H1 (cell line): ENCODE results near the gene SH2D1A. TPM values are rescaled to one million over a fixed set of nuclear protein-coding genes. Genes with fewer than 3 reads are reported as not detected.
"Not testable (repeated sequence)": the region's sequence is repeated elsewhere in the genome, so short reads cannot be mapped to it uniquely, and the experiment has no call there.

ENCODE experiments used
- CTCF ChIA-PET: fragments of 300-600 bp; sonication (Branson Sonifier 250); formaldehyde crosslinking; loops from one replicate; lab custom pipeline; 2021; ENCODE audit not compliant: partially characterized antibody; lab: Charles Lee
- POLR2A ChIA-PET: fragments of 300-600 bp; sonication (Branson Sonifier 250); formaldehyde crosslinking; loops from one replicate; lab custom pipeline; 2021; ENCODE audit warnings: inconsistent platforms; ENCODE audit not compliant: partially characterized antibody; lab: Charles Lee
- DNase-seq, 2 experiments: peaks; one replicate each; pipeline versions ENCODE4 v3.0.0 to v3.0.0-alpha.2; 2010 to 2022; ENCODE audit warnings: low spot score in 2 of 2, low read depth in 1 of 2, mixed read lengths in 1 of 2
- FAIRE-seq: peaks from 2 replicates; lab custom pipeline; 2011; peaks lifted over from hg19 to GRCh38; lab: Jason Lieb, UNC
- H2AFZ ChIP-seq: 2 replicates; pipeline ENCODE4 v1.8.1; 2012; ENCODE audit warnings: low read length, inconsistent platforms
- H2AK5ac ChIP-seq: 2 replicates; pipeline ENCODE4 v1.6.1; 2013; ENCODE audit warnings: low read depth, low read length
- H2BK120ac ChIP-seq: replicated peaks from 2 replicates; pipeline ENCODE3; 2013; ENCODE audit warnings: low read depth, low read length, inconsistent platforms
- H2BK12ac ChIP-seq: 2 replicates; pipeline ENCODE4 v1.6.1; 2013; ENCODE audit warnings: low read depth, low read length
- H2BK15ac ChIP-seq: 2 replicates; pipeline ENCODE4 v1.6.1; 2013; ENCODE audit warnings: low read length
- H2BK20ac ChIP-seq: 2 replicates; pipeline ENCODE4 v1.6.1; 2013; ENCODE audit warnings: low read length
- H2BK5ac ChIP-seq: 2 replicates; pipeline ENCODE4 v1.6.1; 2013; ENCODE audit warnings: low read depth, low read length
- H3K14ac ChIP-seq: 2 replicates; pipeline ENCODE4 v1.6.1; 2013; ENCODE audit warnings: inconsistent platforms; ENCODE audit not compliant: insufficient read length
- H3K18ac ChIP-seq: 2 replicates; pipeline ENCODE4 v1.6.1; 2013; ENCODE audit warnings: low read length; ENCODE audit errors: extremely low read depth
- H3K23ac ChIP-seq: 2 replicates; pipeline ENCODE4 v1.6.1; 2013; ENCODE audit warnings: inconsistent platforms; ENCODE audit not compliant: insufficient read length
- H3K23me2 ChIP-seq: 2 replicates; pipeline ENCODE4 v1.6.1; 2013; ENCODE audit warnings: low read depth, low read length
- H3K27ac ChIP-seq: 2 replicates; pipeline ENCODE4 v1.6.1; 2011; ENCODE audit warnings: low read depth, low read length, inconsistent platforms
- H3K27me3 ChIP-seq, 4 experiments: replicated peaks in 1 of 4; 1 replicate in 1 of 4; 2 replicates in 3 of 4; pipeline versions ENCODE4 v1.6.1 to v1.8.1; 2011 to 2013; ENCODE audit warnings: low read length in 3 of 4, mild to moderate bottlenecking in 3 of 4, inconsistent platforms in 2 of 4, mixed read lengths in 2 of 4, moderate library complexity in 1 of 4; ENCODE audit not compliant: control insufficient read depth in 3 of 4, insufficient read depth in 3 of 4; ENCODE audit errors: extremely low read depth in 1 of 4
- H3K36me3 ChIP-seq, 4 experiments: 2 replicates each; pipeline versions ENCODE4 v1.6.1 to v1.8.1; 2011 to 2013; ENCODE audit warnings: mild to moderate bottlenecking in 4 of 4, low read length in 3 of 4, moderate library complexity in 2 of 4, control low read depth in 1 of 4, inconsistent platforms in 1 of 4; ENCODE audit not compliant: insufficient read depth in 4 of 4, control insufficient read depth in 2 of 4
- H3K4ac ChIP-seq: replicated peaks from 2 replicates; pipeline ENCODE3; 2013; ENCODE audit warnings: low read length, low read depth, mixed read lengths, inconsistent platforms; ENCODE audit not compliant: insufficient read length
- H3K4me1 ChIP-seq, 4 experiments: replicated peaks in 1 of 4; 1 replicate in 1 of 4; 2 replicates in 3 of 4; pipeline versions ENCODE4 v1.6.1 to v1.8.1; 2011 to 2013; ENCODE audit warnings: low read length in 3 of 4, inconsistent platforms in 2 of 4, mixed read lengths in 1 of 4; ENCODE audit not compliant: insufficient read depth in 4 of 4, control insufficient read depth in 3 of 4
- H3K4me2 ChIP-seq, 2 experiments: 2 replicates each; pipeline versions ENCODE4 v1.6.1 to v1.8.1; 2011 to 2013; ENCODE audit warnings: low read depth in 2 of 2, low read length in 2 of 2, control low read depth in 1 of 2, inconsistent platforms in 1 of 2, mild to moderate bottlenecking in 1 of 2; ENCODE audit not compliant: insufficient read depth in 1 of 2
- H3K4me3 ChIP-seq, 4 experiments: fragments of 200-600, 300-600 bp in 1 of 4; sonication (generic), shearing (Covaris generic), sonication (Bioruptor Twin) in 1 of 4; 2 replicates each; pipeline versions ENCODE4 v1.5.1 to v1.8.1; 2011 to 2016; ENCODE audit warnings: low read length in 4 of 4, low read depth in 3 of 4, control low read depth in 2 of 4, inconsistent platforms in 2 of 4, mild to moderate bottlenecking in 2 of 4, mixed read lengths in 1 of 4, moderate library complexity in 1 of 4; ENCODE audit not compliant: insufficient read depth in 2 of 4; ENCODE audit errors: extremely low read depth in 1 of 4
- H3K56ac ChIP-seq: replicated peaks from 2 replicates; pipeline ENCODE3; 2013; ENCODE audit warnings: low read depth, mild to moderate bottlenecking, mixed read lengths, low read length, inconsistent platforms; ENCODE audit not compliant: insufficient read length
- H3K79me1 ChIP-seq: 2 replicates; pipeline ENCODE4 v1.6.1; 2013; ENCODE audit warnings: low read depth, low read length, control low read depth
- H3K79me2 ChIP-seq, 2 experiments: 2 replicates each; pipeline versions ENCODE4 v1.6.1 to v1.8.1; 2012 to 2013; ENCODE audit warnings: low read length in 2 of 2, mild to moderate bottlenecking in 2 of 2, inconsistent platforms in 1 of 2; ENCODE audit not compliant: insufficient read depth in 2 of 2, control insufficient read depth in 1 of 2
- H3K9ac ChIP-seq, 4 experiments: replicated peaks in 1 of 4; 1 replicate in 1 of 4; 2 replicates in 3 of 4; pipeline versions ENCODE4 v1.6.1 to v1.8.1; 2011 to 2013; ENCODE audit warnings: low read depth in 3 of 4, low read length in 3 of 4, control low read depth in 2 of 4, mild to moderate bottlenecking in 2 of 4, moderate library complexity in 2 of 4, inconsistent platforms in 1 of 4; ENCODE audit errors: extremely low read depth in 1 of 4
- H3K9me3 ChIP-seq, 2 experiments: 2 replicates each; pipeline versions ENCODE4 v1.6.1 to v1.8.1; 2012 to 2013; ENCODE audit warnings: mild to moderate bottlenecking in 2 of 2, moderate library complexity in 2 of 2, control low read depth in 1 of 2, inconsistent platforms in 1 of 2, low read depth in 1 of 2, low read length in 1 of 2, mixed read lengths in 1 of 2; ENCODE audit not compliant: insufficient read depth in 2 of 2
- H4K20me1 ChIP-seq, 2 experiments: replicated peaks in 1 of 2; 2 replicates each; pipeline versions ENCODE3 to v1.8.1; 2011 to 2013; ENCODE audit warnings: inconsistent platforms in 2 of 2, low read length in 2 of 2, mild to moderate bottlenecking in 1 of 2; ENCODE audit not compliant: insufficient read depth in 2 of 2, control insufficient read depth in 1 of 2
- H4K5ac ChIP-seq: 2 replicates; pipeline ENCODE4 v1.6.1; 2013; ENCODE audit warnings: low read length, low read depth, mixed read lengths, inconsistent platforms; ENCODE audit not compliant: insufficient read length
- H4K8ac ChIP-seq: 2 replicates; pipeline ENCODE4 v1.8.0; 2013; ENCODE audit warnings: mild to moderate bottlenecking, moderate library complexity, low read length, inconsistent platforms; ENCODE audit not compliant: insufficient read depth; ENCODE audit errors: extremely low read depth
- H4K91ac ChIP-seq: replicated peaks from 2 replicates; pipeline ENCODE3; 2013; ENCODE audit warnings: low read length, mixed read lengths, inconsistent platforms; ENCODE audit not compliant: insufficient read length
- RAD21 ChIP-seq, 2 experiments: IDR thresholded peaks in 1 of 2; conservative IDR thresholded peaks in 1 of 2; 2 replicates each; pipeline ENCODE4 v1.6.1; 2011; ENCODE audit warnings: low read depth in 2 of 2, low read length in 2 of 2, improper control_type of control experiment in 1 of 2, inconsistent platforms in 1 of 2, mild to moderate bottlenecking in 1 of 2, moderate library complexity in 1 of 2
- WGBS, 2 experiments: shearing (Covaris generic) in 1 of 2; methylation state at CpG; one replicate each; pipeline versions ENCODE4 v1.1.6 to v1.1.7; 2013 to 2015; ENCODE audit warnings: low lambda C conversion rate in 2 of 2, mixed read lengths in 2 of 2, inconsistent platforms in 1 of 2, low coverage in 1 of 2, missing lambda C conversion rate in 1 of 2; ENCODE audit not compliant: insufficient replicate concordance in 2 of 2, insufficient coverage in 1 of 2, insufficient read length in 1 of 2; ENCODE audit errors: extremely low coverage in 1 of 2, missing lambda C conversion rate in 1 of 2; 5-methylcytosine and 5-hydroxymethylcytosine counted together
- polyA plus RNA-seq, 7 experiments: library from polyadenylated mRNA; depleted of rRNA in 3 of 7; stranded (reverse) in 5 of 7; unstranded in 2 of 7; fragments of >200 nt in 5 of 7; fragments of 200-250 nt in 2 of 7; gene quantifications; 1 replicate in 5 of 7; 2 replicates in 1 of 7; 4 replicates in 1 of 7; pipeline versions ENCODE4 v1.2.1 to v1.2.3, GENCODE V29; 2011 to 2013; ENCODE audit warnings: missing spikeins in 2 of 7, mixed read lengths in 2 of 7
- total RNA-seq: library from RNA; stranded (reverse); fragmentation: NEBNext Ultra II Directional; extraction: Animal tissue kit (Norgen Biotek cat#: 25700); gene quantifications from 2 replicates; pipeline ENCODE4 v1.2.1, GENCODE V29; 2021
- TF ChIP-seq, protein P1 (sequence below), 3 experiments: IDR thresholded peaks; 1 replicate in 2 of 3; 2 replicates in 1 of 3; pipeline versions ENCODE4 v1.5.1 to v1.6.1; 2011; ENCODE audit warnings: low read length in 3 of 3, mild to moderate bottlenecking in 3 of 3, inconsistent platforms in 2 of 3, low read depth in 1 of 3, moderate library complexity in 1 of 3; ENCODE audit not compliant: insufficient read depth in 1 of 3; ENCODE audit errors: control extremely low read depth in 1 of 3

Gene SH2D1A
- total and polyA plus RNA-seq, 2 of the 8 experiments (the other 6 are each of a cell fraction or from before 2014, with no cell fraction given): not detected

- H3K9me3 ChIP-seq, H3K27me3 ChIP-seq, H3K27ac ChIP-seq, H3K4ac ChIP-seq, H2BK15ac ChIP-seq, H3K36me3 ChIP-seq, H3K79me2 ChIP-seq, H3K4me3 ChIP-seq, H2BK20ac ChIP-seq, H3K23me2 ChIP-seq, H3K4me1 ChIP-seq, H3K14ac ChIP-seq, DNase-seq, H4K8ac ChIP-seq, H3K4me2 ChIP-seq, H2BK12ac ChIP-seq, H4K20me1 ChIP-seq, H3K56ac ChIP-seq, H3K9ac ChIP-seq, H4K91ac ChIP-seq, H3K18ac ChIP-seq, H2BK120ac ChIP-seq, H3K79me1 ChIP-seq, FAIRE-seq, H2AFZ ChIP-seq, H4K5ac ChIP-seq, POLR2A ChIA-PET, H3K23ac ChIP-seq, H2AK5ac ChIP-seq, H2BK5ac ChIP-seq: not testable (repeated sequence)
- WGBS, 2 experiments: 89% methylated on average over 4 of the region's 6 CpGs; no CpG with 5 or more reads in 1 of the 2 experiments
- CTCF ChIA-PET: interaction anchor here (1.2 to 3.7 kb wide), 3 partner anchors 12 to 723 kb away, joined by 3 to 24 read pairs (median 6); no protein-coding TSS in a partner anchor
- TF ChIP-seq, protein P1, sequence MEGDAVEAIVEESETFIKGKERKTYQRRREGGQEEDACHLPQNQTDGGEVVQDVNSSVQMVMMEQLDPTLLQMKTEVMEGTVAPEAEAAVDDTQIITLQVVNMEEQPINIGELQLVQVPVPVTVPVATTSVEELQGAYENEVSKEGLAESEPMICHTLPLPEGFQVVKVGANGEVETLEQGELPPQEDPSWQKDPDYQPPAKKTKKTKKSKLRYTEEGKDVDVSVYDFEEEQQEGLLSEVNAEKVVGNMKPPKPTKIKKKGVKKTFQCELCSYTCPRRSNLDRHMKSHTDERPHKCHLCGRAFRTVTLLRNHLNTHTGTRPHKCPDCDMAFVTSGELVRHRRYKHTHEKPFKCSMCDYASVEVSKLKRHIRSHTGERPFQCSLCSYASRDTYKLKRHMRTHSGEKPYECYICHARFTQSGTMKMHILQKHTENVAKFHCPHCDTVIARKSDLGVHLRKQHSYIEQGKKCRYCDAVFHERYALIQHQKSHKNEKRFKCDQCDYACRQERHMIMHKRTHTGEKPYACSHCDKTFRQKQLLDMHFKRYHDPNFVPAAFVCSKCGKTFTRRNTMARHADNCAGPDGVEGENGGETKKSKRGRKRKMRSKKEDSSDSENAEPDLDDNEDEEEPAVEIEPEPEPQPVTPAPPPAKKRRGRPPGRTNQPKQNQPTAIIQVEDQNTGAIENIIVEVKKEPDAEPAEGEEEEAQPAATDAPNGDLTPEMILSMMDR (IDR thresholded peaks at IDR 0.05; ENCODE audit: control extremely low read depth in 1 of 3, insufficient read depth in 1 of 3, low read depth in 1 of 3, low read length in 3 of 3): peak in 2 of 3 experiments; percentile 15 to 19; a peak in 2 of 4 replicates
- peak; percentile 12 to 21; a peak in 2 of 4 replicates for TF ChIP-seq RAD21 (IDR thresholded peaks at IDR 0.05 in 1 of 2, conservative IDR thresholded peaks at IDR 0.05 in 1 of 2; ENCODE audit: low read depth in 2 of 2, low read length in 2 of 2)
Measured at GRCh38 chrX:124408380-124408779, 62.0 kb downstream of the SH2D1A start.
